GM18526 (cell line): ENCODE measurements around the gene LRP8.

Experiments
- POLR2A ChIP-seq: IDR thresholded peaks from 3 replicates; pipeline ENCODE4 v1.6.1; 2011; ENCODE audit not compliant: insufficient read length; ENCODE audit errors: extremely low read depth

The LRP8 gene

GRCh38 chr1:53197291-53198200 is 130.3 kb downstream of the LRP8 start:
- no peak for TF ChIP-seq POLR2A

GRCh38 chr1:53196485-53197290 is 131.2 kb downstream of the LRP8 start, which contains the start of gene CPT2:
Gene CPT2, plus strand, starts transcription at chr1:53196824. Its CDS starts 120 bp downstream, at chr1:53196944.
- peak; percentile 96 for TF ChIP-seq POLR2A

- no peak for TF ChIP-seq POLR2A
These were observed 131.8 kb downstream of the LRP8 start for GRCh38 chr1:53196017-53196484.

- no peak for TF ChIP-seq POLR2A
These were observed 132.4 kb downstream of the LRP8 start for GRCh38 chr1:53195246-53196016.
